Glutamatergic neuron (in vitro differentiated cells): ENCODE measurements around the gene TTLL1. TPM values are rescaled to one million over a fixed set of nuclear protein-coding genes. Genes with fewer than 3 reads are reported as not detected.

Experiments
- DNase-seq: peaks from one replicate; pipeline ENCODE4 v3.0.0; 2022
- H3K27ac Mint-ChIP-seq: one replicate; pipeline ENCODE4 v1.8.0; 2020; ENCODE audit warnings: mild to moderate bottlenecking, mixed read lengths, inconsistent platforms; ENCODE audit not compliant: unreplicated experiment
- H3K27me3 Mint-ChIP-seq: one replicate; pipeline ENCODE4 v1.8.0; 2020; ENCODE audit warnings: mild to moderate bottlenecking, moderate library complexity, mixed read lengths, inconsistent platforms; ENCODE audit not compliant: unreplicated experiment
- H3K36me3 Mint-ChIP-seq: one replicate; pipeline ENCODE4 v1.8.0; 2020; ENCODE audit warnings: mild to moderate bottlenecking, mixed read lengths, inconsistent platforms; ENCODE audit not compliant: unreplicated experiment
- H3K4me1 Mint-ChIP-seq: one replicate; pipeline ENCODE4 v1.8.0; 2020; ENCODE audit warnings: mild to moderate bottlenecking, low read depth, mixed read lengths, inconsistent platforms; ENCODE audit not compliant: unreplicated experiment
- H3K4me3 Mint-ChIP-seq: one replicate; pipeline ENCODE4 v1.8.0; 2020; ENCODE audit warnings: mild to moderate bottlenecking, mixed read lengths, inconsistent platforms; ENCODE audit not compliant: unreplicated experiment
- H3K9me3 Mint-ChIP-seq: one replicate; pipeline ENCODE4 v1.8.0; 2020; ENCODE audit warnings: mild to moderate bottlenecking, moderate library complexity, mixed read lengths, inconsistent platforms; ENCODE audit not compliant: unreplicated experiment
- total RNA-seq: library from RNA; stranded (reverse); fragmentation: NEBNext Ultra II Directional; extraction: Animal tissue kit (Norgen Biotek cat#: 25700); gene quantifications from one replicate; pipeline ENCODE4 v1.2.1, GENCODE V29; 2021; ENCODE audit not compliant: unreplicated experiment
- TF ChIP-seq, protein P1 (sequence below): fragments of 200-600 bp; sonication (generic); IDR thresholded peaks from one replicate; pipeline ENCODE4 v1.5.0; 2021; ENCODE audit not compliant: partially characterized antibody, unreplicated experiment

TTLL1 gene
- total RNA-seq, 1 donor from 2014 or later = 22.0 TPM

DNA sequence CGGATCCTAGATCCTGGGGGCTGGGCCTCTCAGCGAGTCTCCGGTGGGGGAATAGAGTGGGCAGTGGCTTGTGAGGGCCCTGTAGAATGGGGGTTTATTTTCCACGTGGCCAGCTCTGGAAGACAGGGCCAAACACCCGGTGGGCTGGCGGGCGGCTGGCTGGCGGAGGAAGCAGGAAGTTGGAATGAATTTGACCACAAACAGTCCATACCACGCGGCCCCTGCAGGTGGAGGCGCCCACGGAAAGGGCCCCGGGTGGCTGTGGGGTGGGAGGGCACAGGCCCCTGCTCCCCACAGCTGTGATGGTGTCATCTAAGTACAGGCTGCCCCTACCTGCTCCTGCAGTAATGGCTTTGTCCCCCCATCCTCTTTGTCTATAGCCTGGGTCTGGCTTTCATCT is 38.9 kb upstream of the TTLL1 start:
- Mint-ChIP-seq H3K4me1 (peaks cover 5% of the 10 kb centered on the region), H3K27me3 (peaks cover 6% of the 10 kb centered on the region), H3K4me3 (no peak overlapping the region), H3K27ac (no peak overlapping the region), H3K36me3 (no peaks in the 10 kb centered on the region), H3K9me3 (peaks cover under 1% of the 10 kb centered on the region)
- TF ChIP-seq, protein P1, sequence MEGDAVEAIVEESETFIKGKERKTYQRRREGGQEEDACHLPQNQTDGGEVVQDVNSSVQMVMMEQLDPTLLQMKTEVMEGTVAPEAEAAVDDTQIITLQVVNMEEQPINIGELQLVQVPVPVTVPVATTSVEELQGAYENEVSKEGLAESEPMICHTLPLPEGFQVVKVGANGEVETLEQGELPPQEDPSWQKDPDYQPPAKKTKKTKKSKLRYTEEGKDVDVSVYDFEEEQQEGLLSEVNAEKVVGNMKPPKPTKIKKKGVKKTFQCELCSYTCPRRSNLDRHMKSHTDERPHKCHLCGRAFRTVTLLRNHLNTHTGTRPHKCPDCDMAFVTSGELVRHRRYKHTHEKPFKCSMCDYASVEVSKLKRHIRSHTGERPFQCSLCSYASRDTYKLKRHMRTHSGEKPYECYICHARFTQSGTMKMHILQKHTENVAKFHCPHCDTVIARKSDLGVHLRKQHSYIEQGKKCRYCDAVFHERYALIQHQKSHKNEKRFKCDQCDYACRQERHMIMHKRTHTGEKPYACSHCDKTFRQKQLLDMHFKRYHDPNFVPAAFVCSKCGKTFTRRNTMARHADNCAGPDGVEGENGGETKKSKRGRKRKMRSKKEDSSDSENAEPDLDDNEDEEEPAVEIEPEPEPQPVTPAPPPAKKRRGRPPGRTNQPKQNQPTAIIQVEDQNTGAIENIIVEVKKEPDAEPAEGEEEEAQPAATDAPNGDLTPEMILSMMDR = no peak
- DNase-seq = no peak

DNA sequence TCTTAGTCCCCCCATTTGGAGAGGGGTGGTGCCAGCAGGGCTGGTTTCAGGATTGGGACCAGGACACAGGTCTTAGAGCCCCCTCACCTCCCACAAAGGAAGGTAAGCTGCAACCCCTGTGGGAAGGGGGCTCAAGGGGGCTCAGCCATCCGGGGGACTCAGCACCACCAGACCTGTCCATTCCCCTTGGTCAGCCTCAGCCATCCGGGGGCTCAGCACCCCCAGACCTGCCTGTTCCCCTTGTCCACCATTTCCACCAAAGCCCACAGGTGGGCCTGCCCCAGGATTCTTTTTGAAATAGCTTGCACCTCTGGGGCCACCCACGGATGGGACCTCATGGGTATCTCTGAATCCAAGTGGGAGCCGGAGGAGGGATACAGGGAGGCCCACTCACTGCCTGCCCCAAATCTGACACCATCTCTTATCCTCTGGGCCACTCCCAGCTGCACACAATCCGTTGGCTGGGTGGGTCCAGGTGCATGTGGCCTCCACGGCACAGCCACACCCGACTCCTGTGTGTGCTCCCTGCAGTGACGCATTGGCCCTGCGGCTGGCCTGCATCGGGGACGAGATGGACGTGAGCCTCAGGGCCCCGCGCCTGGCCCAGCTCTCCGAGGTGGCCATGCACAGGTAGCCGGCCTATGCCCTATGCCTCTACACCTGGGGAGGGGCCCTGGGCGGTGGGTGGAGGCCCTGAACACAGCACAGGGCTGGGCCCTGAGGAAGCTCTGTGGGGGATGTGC is 38.1 kb upstream of the TTLL1 start:
- no peak overlapping the region for H3K27ac Mint-ChIP-seq
- H3K27me3 Mint-ChIP-seq = peaks cover 6% of the 10 kb centered on the region
- H3K9me3 Mint-ChIP-seq = peaks cover 4% of the 10 kb centered on the region
- H3K36me3 Mint-ChIP-seq = no peaks in the 10 kb centered on the region
- TF ChIP-seq, protein P1 = no peak
- H3K4me3 Mint-ChIP-seq = no peak overlapping the region
- DNase-seq = no peak
- H3K4me1 Mint-ChIP-seq = peaks cover 9% of the 10 kb centered on the region

DNA sequence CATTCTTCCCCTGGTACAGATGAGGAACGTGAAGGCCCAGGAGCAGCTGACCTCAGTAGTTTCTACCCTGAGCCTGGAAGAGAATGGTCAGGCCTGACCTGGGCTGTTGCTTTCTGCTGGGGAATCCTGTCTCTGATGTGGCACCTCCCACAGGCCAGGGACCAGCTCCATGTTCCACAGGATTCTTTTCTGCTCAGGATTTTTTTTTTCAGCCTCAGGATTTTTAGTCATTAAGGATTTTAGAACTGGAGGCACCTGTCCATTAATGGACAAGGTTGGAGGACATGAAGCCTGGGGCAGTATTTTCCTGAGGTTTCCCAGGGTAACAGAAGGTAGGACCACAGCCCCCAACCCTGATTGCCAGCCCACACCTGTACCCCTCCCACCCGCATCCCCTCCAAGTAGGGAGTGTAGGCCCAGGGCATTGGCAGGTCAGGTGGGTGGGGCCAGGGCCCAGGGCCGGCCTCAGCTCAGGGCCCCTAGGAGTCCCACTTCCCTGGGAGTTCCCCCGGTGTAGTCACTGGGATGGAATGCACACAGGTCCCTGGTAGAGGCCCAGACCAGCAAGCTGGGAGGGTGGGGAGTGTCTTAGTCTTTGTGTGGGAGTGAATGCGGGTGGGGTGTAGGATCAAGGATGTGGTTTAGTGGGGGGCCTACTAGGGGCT is 37.4 kb upstream of the TTLL1 start:
- DNase-seq = no peak
- TF ChIP-seq, protein P1 = no peak
- no peaks in the 10 kb centered on the region for H3K36me3 Mint-ChIP-seq
- peaks cover 4% of the 10 kb centered on the region for H3K9me3 Mint-ChIP-seq
- H3K4me3 Mint-ChIP-seq = no peak overlapping the region
- peaks cover 6% of the 10 kb centered on the region for H3K27me3 Mint-ChIP-seq
- no peak overlapping the region for H3K27ac Mint-ChIP-seq
- peaks cover 9% of the 10 kb centered on the region for H3K4me1 Mint-ChIP-seq

DNA sequence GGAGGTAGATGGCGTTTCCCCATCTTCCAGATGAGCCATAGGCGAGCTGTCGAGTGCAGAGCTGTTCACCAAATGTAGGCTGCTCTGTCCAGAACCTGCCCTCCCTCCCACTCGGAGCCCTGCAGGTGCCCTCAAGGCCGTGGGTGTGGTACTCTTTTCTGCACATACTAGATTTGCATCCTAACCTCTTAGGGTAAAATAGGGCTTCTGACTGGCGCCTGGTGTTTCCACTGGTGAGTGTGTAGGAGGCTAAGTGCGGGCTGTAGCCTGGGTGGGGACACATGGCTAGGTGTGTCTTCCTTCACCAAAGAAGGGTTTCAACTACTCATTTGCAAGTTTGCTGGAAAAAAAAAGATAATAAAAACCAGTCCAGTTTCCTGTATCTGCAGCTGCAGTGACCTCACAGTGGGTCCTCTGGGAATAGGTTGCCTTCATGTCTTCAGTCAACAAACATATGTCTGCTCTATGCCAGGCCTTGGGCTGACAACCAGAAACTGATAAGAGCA is 29.8 kb upstream of the TTLL1 start:
- DNase-seq = no peak
- Mint-ChIP-seq H3K9me3 (peaks cover 4% of the 10 kb centered on the region), H3K4me1 (peaks cover 11% of the 10 kb centered on the region), H3K27ac (no peak overlapping the region), H3K36me3 (no peaks in the 10 kb centered on the region), H3K27me3 (peaks cover 7% of the 10 kb centered on the region), H3K4me3 (no peak overlapping the region)
- TF ChIP-seq, protein P1 = no peak
